ENCODE results near the gene TMCC1.
"Not testable (repeated sequence)": the region's sequence is repeated elsewhere in the genome, so short reads cannot be mapped to it uniquely, and the experiment has no call there.

TMCC1 gene

GRCh38 chr3:129612534-129613366, 280.8 kb downstream of the TMCC1 start:
- no peaks in the 10 kb centered on the region for H3K36me3 ChIP-seq (ENCODE audit: insufficient read depth)
- H3K4me2 ChIP-seq, result no peak overlapping the region
- H3K27me3 ChIP-seq (ENCODE audit: insufficient read depth, low read depth), result peaks cover 10% of the 10 kb centered on the region; the same call in 1 of the 2 replicates
- no peaks in the 10 kb centered on the region for H3K4me1 ChIP-seq (ENCODE audit: low read depth, poor library complexity, severe bottlenecking)
- H3K4me3 ChIP-seq (IDR thresholded peaks at IDR 0.05; ENCODE audit: insufficient read depth, low read depth, low read length), result no peak overlapping the region
- no peak overlapping the region for H3K9ac ChIP-seq
- no peaks in the 10 kb centered on the region for H3K79me2 ChIP-seq (ENCODE audit: insufficient read depth, low read depth)
- H4K20me1 ChIP-seq (ENCODE audit: insufficient read depth), result no peaks in the 10 kb centered on the region
- no peak for TF ChIP-seq CTCF (conservative IDR thresholded peaks at IDR 0.05; ENCODE audit: low read depth, low read length)
- no peak overlapping the region for H2AFZ ChIP-seq (ENCODE audit: low read depth)
- no peak overlapping the region for H3K27ac ChIP-seq

- H3K27me3 ChIP-seq (ENCODE audit: insufficient read depth, low read depth), result peaks cover 10% of the 10 kb centered on the region; the same call in 1 of the 2 replicates
Observed at GRCh38 chr3:129611812-129612533, 281.5 kb downstream of the TMCC1 start.

GRCh38 chr3:129611446-129611800, 282.1 kb downstream of the TMCC1 start:
- no peak for TF ChIP-seq CTCF (conservative IDR thresholded peaks at IDR 0.05; ENCODE audit: low read depth, low read length)
- no peaks in the 10 kb centered on the region for H3K4me1 ChIP-seq (ENCODE audit: low read depth, poor library complexity, severe bottlenecking)
- no peak overlapping the region for H3K4me3 ChIP-seq (IDR thresholded peaks at IDR 0.05; ENCODE audit: insufficient read depth, low read depth, low read length)
- peaks cover 10% of the 10 kb centered on the region; the same call in 1 of the 2 replicates for H3K27me3 ChIP-seq (ENCODE audit: insufficient read depth, low read depth)
- no peak overlapping the region for H2AFZ ChIP-seq (ENCODE audit: low read depth)
- no peaks in the 10 kb centered on the region for H4K20me1 ChIP-seq (ENCODE audit: insufficient read depth)
- H3K27ac ChIP-seq, result no peak overlapping the region
- no peak overlapping the region for H3K4me2 ChIP-seq
- no peak overlapping the region for H3K9ac ChIP-seq
- H3K36me3 ChIP-seq (ENCODE audit: insufficient read depth), result no peaks in the 10 kb centered on the region
- H3K79me2 ChIP-seq (ENCODE audit: insufficient read depth, low read depth), result no peaks in the 10 kb centered on the region

More at GRCh38 chr3:129611812-129612533, 281.5 kb downstream of the TMCC1 start:
- Histone ChIP-seq H2AFZ (ENCODE audit: low read depth) (no peak overlapping the region), H3K4me1 (ENCODE audit: low read depth, poor library complexity, severe bottlenecking) (no peaks in the 10 kb centered on the region), H3K79me2 (ENCODE audit: insufficient read depth, low read depth) (no peaks in the 10 kb centered on the region), H4K20me1 (ENCODE audit: insufficient read depth) (no peaks in the 10 kb centered on the region), H3K9ac (no peak overlapping the region), H3K4me2 (no peak overlapping the region), H3K27ac (no peak overlapping the region), H3K36me3 (ENCODE audit: insufficient read depth) (no peaks in the 10 kb centered on the region), H3K4me3 (IDR thresholded peaks at IDR 0.05; ENCODE audit: insufficient read depth, low read depth, low read length) (no peak overlapping the region)
- no peak for TF ChIP-seq CTCF (conservative IDR thresholded peaks at IDR 0.05; ENCODE audit: low read depth, low read length)

- H3K4me3 ChIP-seq (IDR thresholded peaks at IDR 0.05; ENCODE audit: insufficient read depth, low read depth, low read length); H3K36me3 ChIP-seq (ENCODE audit: insufficient read depth); H3K4me1 ChIP-seq (ENCODE audit: low read depth, poor library complexity, severe bottlenecking); H4K20me1 ChIP-seq (ENCODE audit: insufficient read depth); H3K9ac ChIP-seq; H3K79me2 ChIP-seq (ENCODE audit: insufficient read depth, low read depth); H3K27me3 ChIP-seq (ENCODE audit: insufficient read depth, low read depth); H3K4me2 ChIP-seq; H2AFZ ChIP-seq (ENCODE audit: low read depth); H3K27ac ChIP-seq: not testable (repeated sequence)
Observed at GRCh38 chr3:129610794-129611445, 282.6 kb downstream of the TMCC1 start.

All from KMS-11 (cell line).